Testis (tissue), 3 donors: ENCODE results near the gene CCDC15. TPM values are rescaled to one million over a fixed set of nuclear protein-coding genes. Genes with fewer than 3 reads are reported as not detected.

ENCODE experiments used
- DNase-seq: peaks from one replicate; pipeline ENCODE4 v3.0.0-alpha.2; 2019
- H3K27ac ChIP-seq, 2 donors: fragments of 200-600 bp; sonication (generic); one replicate each; pipeline ENCODE4 v1.5.1; 2019
- H3K27me3 ChIP-seq: fragments of 200-600 bp; sonication (generic); one replicate; pipeline ENCODE4 v1.5.1; 2019
- H3K36me3 ChIP-seq: fragments of 200-600 bp; sonication (generic); one replicate; pipeline ENCODE4 v1.5.1; 2017; ENCODE audit warnings: low read depth; ENCODE audit errors: missing control alignments
- H3K4me1 ChIP-seq: fragments of 200-600 bp; sonication (generic); one replicate; pipeline ENCODE4 v1.5.1; 2019
- H3K4me3 ChIP-seq, 2 donors: fragments of 200-600 bp; sonication (generic); one replicate each; pipeline ENCODE4 v1.5.1; 2017 to 2019
- H3K9me3 ChIP-seq: fragments of 200-600 bp; sonication (generic); one replicate; pipeline ENCODE4 v1.5.1; 2017
- POLR2A ChIP-seq: fragments of 450-650 bp; IDR thresholded peaks from one replicate; pipeline ENCODE4 v1.6.1; 2017; ENCODE audit warnings: antibody characterized with exemption, mild to moderate bottlenecking, moderate library complexity
- WGBS, 2 donors: methylation state at CpG; one replicate each; pipeline ENCODE4 v1.1.5; 2018; 5-methylcytosine and 5-hydroxymethylcytosine counted together
- intact Hi-C: fragments of 100-400 bp; cut with DNase I; formaldehyde crosslinking; loops from one replicate; pipeline ENCODE4 v1.15.1; 2023; ENCODE audit warnings: low total_unique reads
- polyA plus RNA-seq: library from polyadenylated mRNA; stranded (reverse); fragments of 350-450 nt; fragmentation: Illumina TruSeq; extraction: RNeasy Lipid Tissue Mini Kit (QIAGEN cat#74804); gene quantifications from one replicate; pipeline ENCODE4 v1.2.3, GENCODE V29; 2014; ENCODE audit warnings: low read depth, low replicate concordance; ENCODE audit not compliant: insufficient read depth
- total RNA-seq, 2 donors: library from RNA; depleted of rRNA; stranded (reverse); fragments of >200 nt; gene quantifications; one replicate each; pipeline ENCODE4 v1.2.3, GENCODE V29; 2016
- TF ChIP-seq, protein P1 (sequence below), 3 experiments: fragments of 450-650 bp in 2 of 3; fragments of 200-600 bp in 1 of 3; sonication (generic) in 1 of 3; IDR thresholded peaks; one replicate each; pipeline ENCODE4 v1.5.1; 2016 to 2019; ENCODE audit warnings: antibody characterized with exemption in 3 of 3, mild to moderate bottlenecking in 2 of 3, moderate library complexity in 1 of 3

CCDC15 gene
- total and polyA plus RNA-seq, 3 donors from 2014 or later, result 8.0 to 15.1 (median 14.9) TPM

DNA sequence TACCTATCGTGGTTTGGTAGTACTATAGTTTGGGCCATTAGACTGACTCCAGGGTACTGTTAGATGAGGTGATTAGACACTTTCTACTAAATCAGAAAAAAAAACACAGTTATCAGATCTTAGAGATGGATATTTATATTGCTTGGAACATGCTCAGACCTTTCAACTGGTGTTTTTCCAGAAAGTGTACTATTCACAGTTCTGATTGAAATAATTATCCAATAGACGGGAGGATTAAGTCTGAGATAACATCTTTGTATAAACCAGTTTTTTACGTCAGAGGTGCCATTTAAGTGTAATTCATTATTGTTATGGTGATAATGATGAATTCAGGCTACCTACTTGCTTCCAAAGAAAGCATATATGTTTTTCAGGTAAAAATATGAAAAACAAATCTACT lies 22.5 kb downstream of the CCDC15 start:
- WGBS, 2 donors, result 91 to 93% methylated on average over 3 of the region's 3 CpGs

DNA sequence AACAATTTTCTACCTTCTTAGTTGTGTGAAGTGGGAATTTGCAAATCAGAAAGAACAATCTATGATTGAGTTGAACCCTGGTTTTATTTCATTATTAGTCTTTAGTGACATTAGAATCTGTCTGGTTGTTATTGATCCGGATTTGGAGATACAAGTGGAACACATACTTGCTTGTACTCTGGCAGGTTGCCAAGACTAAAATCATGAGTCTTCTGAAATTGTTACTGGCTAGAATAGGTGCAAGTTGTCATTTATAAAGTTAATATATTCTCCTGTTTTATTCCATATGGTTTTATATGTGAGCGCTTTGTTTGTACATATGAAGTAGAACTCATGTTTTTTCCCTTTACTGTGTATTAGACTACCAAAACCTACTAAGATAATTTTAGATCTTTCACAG lies 23.0 kb downstream of the CCDC15 start:
- TF ChIP-seq, protein P1, sequence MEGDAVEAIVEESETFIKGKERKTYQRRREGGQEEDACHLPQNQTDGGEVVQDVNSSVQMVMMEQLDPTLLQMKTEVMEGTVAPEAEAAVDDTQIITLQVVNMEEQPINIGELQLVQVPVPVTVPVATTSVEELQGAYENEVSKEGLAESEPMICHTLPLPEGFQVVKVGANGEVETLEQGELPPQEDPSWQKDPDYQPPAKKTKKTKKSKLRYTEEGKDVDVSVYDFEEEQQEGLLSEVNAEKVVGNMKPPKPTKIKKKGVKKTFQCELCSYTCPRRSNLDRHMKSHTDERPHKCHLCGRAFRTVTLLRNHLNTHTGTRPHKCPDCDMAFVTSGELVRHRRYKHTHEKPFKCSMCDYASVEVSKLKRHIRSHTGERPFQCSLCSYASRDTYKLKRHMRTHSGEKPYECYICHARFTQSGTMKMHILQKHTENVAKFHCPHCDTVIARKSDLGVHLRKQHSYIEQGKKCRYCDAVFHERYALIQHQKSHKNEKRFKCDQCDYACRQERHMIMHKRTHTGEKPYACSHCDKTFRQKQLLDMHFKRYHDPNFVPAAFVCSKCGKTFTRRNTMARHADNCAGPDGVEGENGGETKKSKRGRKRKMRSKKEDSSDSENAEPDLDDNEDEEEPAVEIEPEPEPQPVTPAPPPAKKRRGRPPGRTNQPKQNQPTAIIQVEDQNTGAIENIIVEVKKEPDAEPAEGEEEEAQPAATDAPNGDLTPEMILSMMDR (IDR thresholded peaks at IDR 0.05), result no peak
- TF ChIP-seq POLR2A, result no peak
- intact Hi-C loops, result no loop called here

More for the DNA sequence above, 22.5 kb downstream of the CCDC15 start:
- Histone ChIP-seq H3K9me3 (no peaks in the 10 kb centered on the region), H3K36me3 (no peaks in the 10 kb centered on the region), H3K27ac (no peak overlapping the region), H3K4me1 (no peaks in the 10 kb centered on the region), H3K4me3 (no peak overlapping the region), H3K27me3 (no peaks in the 10 kb centered on the region)
- no peak for DNase-seq
- no peak for TF ChIP-seq POLR2A
- TF ChIP-seq, protein P1 (IDR thresholded peaks at IDR 0.05), result no peak
- intact Hi-C loops, result no loop called here

DNA sequence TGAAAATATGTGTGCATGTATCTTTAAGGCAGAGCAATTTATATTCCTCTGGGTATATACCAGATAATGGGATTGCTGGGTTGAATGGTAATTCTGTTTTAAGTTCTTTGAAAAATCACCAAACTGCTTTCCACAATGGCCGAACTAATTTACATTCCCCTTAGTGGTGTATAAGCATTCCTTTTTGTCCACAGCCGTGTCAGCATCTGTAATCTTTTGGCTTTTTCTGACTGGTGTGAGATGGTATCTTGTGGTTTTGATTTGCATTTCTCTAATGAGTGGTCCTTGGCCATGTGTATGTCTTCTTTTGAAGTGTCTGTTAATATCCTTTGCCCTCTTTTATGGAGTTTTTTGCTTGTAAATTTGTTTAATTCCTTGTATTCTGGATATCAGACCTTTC lies 24.3 kb downstream of the CCDC15 start:
- intact Hi-C loops, result no loop called here
- H3K27ac ChIP-seq, result no peak overlapping the region

More for the DNA sequence above, 23.0 kb downstream of the CCDC15 start:
- Histone ChIP-seq H3K9me3 (no peaks in the 10 kb centered on the region), H3K27me3 (no peaks in the 10 kb centered on the region), H3K4me1 (no peaks in the 10 kb centered on the region), H3K36me3 (no peaks in the 10 kb centered on the region), H3K4me3 (no peak overlapping the region), H3K27ac (no peak overlapping the region)
- DNase-seq, result no peak
- WGBS, 2 donors, result 79 to 84% methylated on average over 2 of the region's 2 CpGs

DNA sequence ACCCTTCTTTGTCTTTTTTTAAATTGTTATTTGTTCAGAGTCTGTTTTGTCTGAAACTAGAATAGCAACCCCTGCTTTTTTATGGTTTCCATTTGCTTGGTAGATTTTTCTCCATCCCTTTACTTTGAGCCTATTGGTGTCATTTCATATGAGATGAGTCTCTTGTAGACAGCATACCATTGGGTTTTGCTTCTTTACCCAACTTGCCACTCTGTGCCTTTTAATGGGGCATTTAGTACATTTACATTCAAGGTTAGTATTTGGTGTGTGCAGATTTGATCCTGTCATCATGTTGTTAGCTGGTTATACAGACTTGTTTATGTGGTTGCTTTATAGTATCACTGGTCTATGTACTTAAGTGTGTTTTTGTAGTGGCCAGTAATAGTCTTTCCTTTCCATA lies 28.0 kb downstream of the CCDC15 start:
- DNase-seq, result no peak
- H3K4me3 ChIP-seq, result no peak overlapping the region
- no peaks in the 10 kb centered on the region for H3K4me1 ChIP-seq
- intact Hi-C loops, result no loop called here
- no peaks in the 10 kb centered on the region for H3K9me3 ChIP-seq
- no peaks in the 10 kb centered on the region for H3K36me3 ChIP-seq
- H3K27me3 ChIP-seq, result no peaks in the 10 kb centered on the region
- TF ChIP-seq, protein P1 (IDR thresholded peaks at IDR 0.05), result no peak
- no peak for TF ChIP-seq POLR2A
- no peak overlapping the region for H3K27ac ChIP-seq

More for the DNA sequence above, 24.3 kb downstream of the CCDC15 start:
- no peaks in the 10 kb centered on the region for H3K27me3 ChIP-seq
- TF ChIP-seq, protein P1 (IDR thresholded peaks at IDR 0.05), result no peak
- TF ChIP-seq POLR2A, result no peak
- whole genome bisulfite sequencing, 2 donors, result 88 to 97% methylated on average over 2 of the region's 2 CpGs
- no peak overlapping the region for H3K4me3 ChIP-seq
- no peaks in the 10 kb centered on the region for H3K4me1 ChIP-seq
- H3K36me3 ChIP-seq, result no peaks in the 10 kb centered on the region
- DNase-seq, result no peak
- H3K9me3 ChIP-seq, result no peaks in the 10 kb centered on the region

DNA sequence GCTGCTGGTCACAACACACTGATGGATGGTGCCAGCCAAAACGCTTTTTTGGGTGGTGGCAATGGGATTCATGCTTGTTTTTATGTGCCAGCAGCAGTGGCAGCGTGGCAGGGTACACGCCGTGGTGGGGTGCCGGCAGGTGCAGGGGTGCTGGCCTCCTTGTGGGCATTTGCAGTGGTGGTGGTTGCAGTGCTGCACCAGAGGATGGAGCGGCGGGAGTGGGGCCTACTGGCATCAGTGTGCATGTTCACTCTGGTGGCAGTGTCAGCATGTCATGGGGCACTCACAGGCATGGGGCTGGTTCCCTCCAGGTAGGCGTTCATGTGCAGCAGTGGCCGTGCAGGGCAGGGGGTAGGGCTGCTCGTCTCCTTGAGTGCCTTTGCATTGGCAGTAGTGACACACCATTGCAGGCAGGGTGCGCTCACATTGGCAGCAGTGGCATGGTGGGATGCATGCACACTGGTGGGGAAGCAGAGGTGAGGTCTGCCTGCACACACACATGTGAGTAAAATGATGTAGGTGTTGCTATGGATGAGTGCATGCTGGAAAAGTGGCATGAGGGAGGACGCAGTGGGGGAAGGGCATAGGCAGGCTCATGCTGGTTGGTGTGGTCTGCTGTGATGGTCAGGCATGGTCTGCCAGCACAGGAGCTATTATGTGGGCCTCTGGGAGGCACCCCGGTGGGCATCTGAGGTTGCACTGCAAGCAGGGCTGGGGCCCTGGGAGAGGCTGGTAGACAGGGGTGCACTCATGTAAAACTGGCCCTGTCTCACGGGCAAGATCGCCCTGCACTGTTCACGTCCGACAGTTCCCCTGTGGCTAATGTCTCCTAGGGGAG lies 29.9 kb downstream of the CCDC15 start:
- no peak for DNase-seq
- Histone ChIP-seq H3K9me3 (no peaks in the 10 kb centered on the region), H3K27me3 (no peaks in the 10 kb centered on the region), H3K4me3 (no peak overlapping the region), H3K27ac (no peak overlapping the region), H3K4me1 (no peaks in the 10 kb centered on the region), H3K36me3 (no peaks in the 10 kb centered on the region)
- no peak for TF ChIP-seq POLR2A
- TF ChIP-seq, protein P1 (IDR thresholded peaks at IDR 0.05), result no peak
- intact Hi-C loops, result no loop called here
- 94 to 96% methylated on average over 10 to 17 of the region's 17 CpGs for WGBS, 2 donors
